ENCODE data around the gene PRSS37.

PRSS37 gene

DNA sequence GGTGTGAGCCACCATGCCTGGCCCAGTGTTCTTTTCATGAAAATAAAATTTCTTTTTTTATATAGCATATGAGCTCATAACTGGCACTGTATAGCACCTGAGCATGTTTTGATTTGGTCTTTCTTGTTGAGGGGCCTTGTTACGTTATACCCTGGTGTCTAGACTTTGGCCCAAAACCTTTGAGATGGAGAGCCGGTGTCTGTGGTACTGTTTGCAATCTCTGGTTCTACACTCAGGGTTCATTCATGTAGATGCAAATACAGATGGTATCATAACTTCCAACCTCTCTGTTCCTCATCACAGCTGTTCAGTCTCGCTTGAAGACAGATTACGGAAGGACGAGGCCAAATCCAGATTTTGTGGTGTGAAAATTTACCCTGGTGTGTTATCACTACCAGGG is 51.4 kb downstream of the PRSS37 start, which contains the start of gene TAS2R5:
TSS of gene TAS2R5 (plus strand) at position 301 of the 400 bp plus-strand sequence. CDS start 145 bp downstream, outside the sequence.
- no peak for DNase-seq (ENCODE audit: extremely low read depth in 1 of 2, low read depth in 1 of 2)

DNA sequence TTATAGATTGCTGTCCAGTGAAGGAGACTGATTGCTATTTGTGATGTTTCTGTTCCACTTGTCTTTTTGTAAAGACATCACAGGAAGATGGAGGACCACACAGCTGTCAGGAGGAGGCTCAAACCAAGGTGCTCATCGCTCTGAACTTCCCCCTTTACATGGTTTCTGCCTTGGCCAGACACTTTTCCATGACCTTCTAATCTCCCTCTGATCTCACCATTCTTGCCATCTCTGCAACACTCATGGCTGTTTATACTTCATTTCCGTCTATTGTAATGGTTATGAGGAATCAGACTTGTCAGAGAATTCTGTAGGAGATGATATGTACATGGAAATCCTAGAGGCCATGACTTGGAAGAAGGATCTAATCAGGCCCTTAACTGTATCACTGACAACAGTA is 53.0 kb downstream of the PRSS37 start:
- no peak for DNase-seq (ENCODE audit: extremely low read depth in 1 of 2, low read depth in 1 of 2)
